Neural cell (in vitro differentiated cells): ENCODE data around the gene KANSL1L.

ENCODE experiments used
- CTCF ChIP-seq: fragments of 450-650 bp; IDR thresholded peaks from 2 replicates; pipeline ENCODE4 v1.5.1; 2014; ENCODE audit warnings: antibody characterized with exemption, mild to moderate bottlenecking, moderate library complexity; ENCODE audit not compliant: poor library complexity, severe bottlenecking
- EP300 ChIP-seq: fragments of 450-650 bp; conservative IDR thresholded peaks from 2 replicates; pipeline ENCODE4 v1.6.1; 2014; ENCODE audit warnings: antibody characterized with exemption, mild to moderate bottlenecking, moderate library complexity; ENCODE audit not compliant: poor library complexity, severe bottlenecking
- EZH2 ChIP-seq: fragments of 200-600, 300-800 bp; shearing (Covaris generic), sonication (generic); IDR thresholded peaks from 2 replicates; pipeline ENCODE4 v1.6.1; 2014; ENCODE audit warnings: antibody characterized with exemption, low read length, borderline replicate concordance, mild to moderate bottlenecking; ENCODE audit not compliant: insufficient read depth, poor library complexity, severe bottlenecking
- MXI1 ChIP-seq: fragments of 450-650 bp; conservative IDR thresholded peaks from 2 replicates; pipeline ENCODE4 v1.6.1; 2014; ENCODE audit warnings: antibody characterized with exemption, mild to moderate bottlenecking; ENCODE audit not compliant: poor library complexity, severe bottlenecking
- POLR2AphosphoS5 ChIP-seq: IDR thresholded peaks from 2 replicates; pipeline ENCODE4 v1.6.1; 2012
- SMC3 ChIP-seq: fragments of 450-650 bp; conservative IDR thresholded peaks from 2 replicates; pipeline ENCODE4 v1.6.1; 2014; ENCODE audit warnings: antibody characterized with exemption, mild to moderate bottlenecking, moderate library complexity; ENCODE audit not compliant: poor library complexity
- TAF1 ChIP-seq: IDR thresholded peaks from 2 replicates; pipeline ENCODE4 v1.6.1; 2012; ENCODE audit warnings: low read depth
- TF ChIP-seq, protein P1 (sequence below): IDR thresholded peaks from 2 replicates; pipeline ENCODE4 v1.6.1; 2012; ENCODE audit warnings: borderline replicate concordance

DNA sequence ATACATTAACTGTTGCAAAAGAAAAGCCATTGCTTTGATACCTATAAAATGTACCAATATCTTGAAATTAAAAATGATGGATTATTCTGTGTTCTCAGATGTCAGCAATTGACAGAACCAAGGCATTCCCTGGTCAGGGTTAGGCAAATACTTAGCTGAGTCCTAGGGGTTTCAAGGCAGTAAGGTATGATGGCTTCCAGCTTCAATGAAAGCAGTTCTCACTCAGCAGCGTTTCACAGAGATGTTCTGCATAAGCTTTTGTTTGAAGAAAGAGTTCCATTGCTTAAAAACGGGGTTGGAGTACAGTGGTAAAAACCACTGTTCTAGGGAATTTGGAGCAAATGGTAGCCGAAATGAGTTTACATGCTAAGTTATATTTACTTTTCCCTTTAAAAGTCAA, 17.0 kb upstream of the KANSL1L start:
- no peak for TF ChIP-seq EP300
- no peak for TF ChIP-seq CTCF
- no peak for TF ChIP-seq POLR2AphosphoS5
- no peak for TF ChIP-seq MXI1
- TF ChIP-seq, protein P1, sequence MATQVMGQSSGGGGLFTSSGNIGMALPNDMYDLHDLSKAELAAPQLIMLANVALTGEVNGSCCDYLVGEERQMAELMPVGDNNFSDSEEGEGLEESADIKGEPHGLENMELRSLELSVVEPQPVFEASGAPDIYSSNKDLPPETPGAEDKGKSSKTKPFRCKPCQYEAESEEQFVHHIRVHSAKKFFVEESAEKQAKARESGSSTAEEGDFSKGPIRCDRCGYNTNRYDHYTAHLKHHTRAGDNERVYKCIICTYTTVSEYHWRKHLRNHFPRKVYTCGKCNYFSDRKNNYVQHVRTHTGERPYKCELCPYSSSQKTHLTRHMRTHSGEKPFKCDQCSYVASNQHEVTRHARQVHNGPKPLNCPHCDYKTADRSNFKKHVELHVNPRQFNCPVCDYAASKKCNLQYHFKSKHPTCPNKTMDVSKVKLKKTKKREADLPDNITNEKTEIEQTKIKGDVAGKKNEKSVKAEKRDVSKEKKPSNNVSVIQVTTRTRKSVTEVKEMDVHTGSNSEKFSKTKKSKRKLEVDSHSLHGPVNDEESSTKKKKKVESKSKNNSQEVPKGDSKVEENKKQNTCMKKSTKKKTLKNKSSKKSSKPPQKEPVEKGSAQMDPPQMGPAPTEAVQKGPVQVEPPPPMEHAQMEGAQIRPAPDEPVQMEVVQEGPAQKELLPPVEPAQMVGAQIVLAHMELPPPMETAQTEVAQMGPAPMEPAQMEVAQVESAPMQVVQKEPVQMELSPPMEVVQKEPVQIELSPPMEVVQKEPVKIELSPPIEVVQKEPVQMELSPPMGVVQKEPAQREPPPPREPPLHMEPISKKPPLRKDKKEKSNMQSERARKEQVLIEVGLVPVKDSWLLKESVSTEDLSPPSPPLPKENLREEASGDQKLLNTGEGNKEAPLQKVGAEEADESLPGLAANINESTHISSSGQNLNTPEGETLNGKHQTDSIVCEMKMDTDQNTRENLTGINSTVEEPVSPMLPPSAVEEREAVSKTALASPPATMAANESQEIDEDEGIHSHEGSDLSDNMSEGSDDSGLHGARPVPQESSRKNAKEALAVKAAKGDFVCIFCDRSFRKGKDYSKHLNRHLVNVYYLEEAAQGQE = no peak
- TF ChIP-seq SMC3 = no peak
- TF ChIP-seq TAF1 = no peak
- TF ChIP-seq EZH2 = no peak
